Measurements from ENCODE around the gene KANSL1. TPM values are rescaled to one million over a fixed set of nuclear protein-coding genes. Genes with fewer than 3 reads are reported as not detected.

The KANSL1 gene
- total RNA-seq, 1 experiment from 2014 or later, result 72.7 TPM

- no peak for TF ChIP-seq ATF2 (CRISPR knock-in tag; IDR thresholded peaks at IDR 0.05; ENCODE audit: borderline replicate concordance, low read depth)
These were observed 197.5 kb downstream of the KANSL1 start (continued) for GRCh38 chr17:45995627-45996270.

- Mint-ChIP-seq H3K27me3 (ENCODE audit: low read depth) (no peaks in the 10 kb centered on the region), H3K4me1 (peaks cover 12% of the 10 kb centered on the region; the same call in 1 of the 2 replicates), H3K36me3 (no peaks in the 10 kb centered on the region), H3K4me3 (no peak overlapping the region), H3K9me3 (peaks cover under 1% of the 10 kb centered on the region), H3K27ac (no peak overlapping the region)
- DNase-seq (ENCODE audit: low spot score) (no peak), ATAC-seq (no peak)
- POLR2A ChIA-PET, result no interaction called here
- TF ChIP-seq ZNF671 (CRISPR knock-in tag; IDR thresholded peaks at IDR 0.05), result no peak
- TF ChIP-seq E2F1 (CRISPR knock-in tag; IDR thresholded peaks at IDR 0.05), result no peak
- no peak for TF ChIP-seq MLX (CRISPR knock-in tag; IDR thresholded peaks at IDR 0.05)
- no peak for TF ChIP-seq E2F4 (CRISPR knock-in tag; IDR thresholded peaks at IDR 0.05; ENCODE audit: borderline replicate concordance, low read depth)
- no peak for TF ChIP-seq ZNF423 (CRISPR knock-in tag; IDR thresholded peaks at IDR 0.05)
- no peak for TF ChIP-seq PRRX2 (CRISPR knock-in tag; IDR thresholded peaks at IDR 0.05)
- TF ChIP-seq ZBTB21 (CRISPR knock-in tag; IDR thresholded peaks at IDR 0.05; ENCODE audit: borderline replicate concordance), result no peak
- TF ChIP-seq SP1 (CRISPR knock-in tag; conservative IDR thresholded peaks at IDR 0.05), result no peak
- no peak for TF ChIP-seq FOXK1 (CRISPR knock-in tag; IDR thresholded peaks at IDR 0.05)
- TF ChIP-seq GTF2I (CRISPR knock-in tag; conservative IDR thresholded peaks at IDR 0.05), result no peak
- TF ChIP-seq ZNF121 (CRISPR knock-in tag; IDR thresholded peaks at IDR 0.05), result no peak
- TF ChIP-seq CREM (CRISPR knock-in tag; IDR thresholded peaks at IDR 0.05), result no peak
- TF ChIP-seq HMGA2 (CRISPR knock-in tag; IDR thresholded peaks at IDR 0.05), result no peak
- no peak for TF ChIP-seq PRDM15 (CRISPR knock-in tag; IDR thresholded peaks at IDR 0.05)
- TF ChIP-seq MAX (CRISPR knock-in tag; IDR thresholded peaks at IDR 0.05), result no peak
- TF ChIP-seq ATF1 (CRISPR knock-in tag; IDR thresholded peaks at IDR 0.05), result no peak
- CTCF ChIA-PET, result interaction anchor here (1.9 kb wide), 1 partner anchor 23 kb away, joined by 10 read pairs; no protein-coding TSS in a partner anchor
These were observed 198.2 kb downstream of the KANSL1 start for GRCh38 chr17:45994987-45995386.

All from WTC11 (cell line).